GM12878 (cell line): ENCODE data around the gene ELK3. TPM values are rescaled to one million over a fixed set of nuclear protein-coding genes. Genes with fewer than 3 reads are reported as not detected.

Source experiments
- ATAC-seq: fragments of 200-7000 bp; cut with Tn5 transposase; 3 replicates; pipeline ENCODE4 v1.9.1; 2020; ENCODE audit warnings: mild to moderate bottlenecking, moderate library complexity
- BruUV-seq: library from RNA; stranded (reverse); fragments of 400-500 nt; replicated peaks from 2 replicates; lab custom pipeline; 2021; lab: Mats Ljungman, UMichigan
- CTCF ChIA-PET: fragments of 300-600 bp; sonication (Branson Sonifier 250); formaldehyde crosslinking; extraction: SDS; loops from one replicate; lab custom pipeline; 2021; ENCODE audit warnings: inconsistent platforms; lab: Yijun Ruan, JAX
- POLR2A ChIA-PET: fragments of 350-600 bp; formaldehyde crosslinking; extraction: SDS; loops from one replicate; lab custom pipeline; 2021; ENCODE audit warnings: inconsistent platforms; lab: Charles Lee
- RAD21 ChIA-PET: fragments of 300-600 bp; sonication (Branson Sonifier 250); formaldehyde crosslinking; loops from one replicate; lab custom pipeline; 2023; ENCODE audit warnings: antibody characterized with exemption; ENCODE audit not compliant: unreplicated experiment; lab: Charles Lee
- SMC1A ChIA-PET: fragments of 300-600 bp; sonication (Branson Sonifier 250); formaldehyde crosslinking; loops from one replicate; lab custom pipeline; 2023; ENCODE audit not compliant: unreplicated experiment, uncharacterized antibody; lab: Charles Lee
- DNase-seq: peaks from one replicate; pipeline ENCODE4 v3.0.0-alpha.2; 2011; ENCODE audit warnings: low read depth, low spot score
- FAIRE-seq: peaks from 3 replicates; lab custom pipeline; 2011; peaks lifted over from hg19 to GRCh38; lab: Jason Lieb, UNC
- H2AFZ ChIP-seq: 2 replicates; pipeline ENCODE4 v1.6.0; 2011; ENCODE audit warnings: low read depth, low read length, control low read depth; ENCODE audit not compliant: control insufficient read depth
- H3K27ac ChIP-seq: 2 replicates; pipeline ENCODE4 v1.5.1; 2011; ENCODE audit warnings: control low read depth; ENCODE audit not compliant: control insufficient read depth, insufficient read depth
- H3K27me3 ChIP-seq, 2 experiments: replicated peaks in 1 of 2; 2 replicates each; pipeline versions ENCODE4 v1.6.0 to v1.6.1; 2011; ENCODE audit warnings: low read length in 1 of 2; ENCODE audit not compliant: control insufficient read depth in 2 of 2, insufficient read depth in 2 of 2
- H3K36me3 ChIP-seq, 2 experiments: 2 replicates each; pipeline ENCODE4 v1.5.1; 2011; ENCODE audit warnings: low read length in 1 of 2; ENCODE audit not compliant: control insufficient read depth in 2 of 2, insufficient read depth in 2 of 2
- H3K4me1 ChIP-seq: 2 replicates; pipeline ENCODE4 v1.6.1; 2011; ENCODE audit warnings: mild to moderate bottlenecking, low read length, moderate library complexity, mixed read lengths; ENCODE audit not compliant: control insufficient read depth, insufficient read depth
- H3K4me2 ChIP-seq: 2 replicates; pipeline ENCODE4 v1.6.0; 2011; ENCODE audit warnings: control low read depth; ENCODE audit not compliant: control insufficient read depth, insufficient read depth
- H3K4me3 ChIP-seq: fragments of 200-600 bp; sonication (generic); 2 replicates; pipeline ENCODE4 v1.5.1; 2016
- H3K79me2 ChIP-seq: 2 replicates; pipeline ENCODE4 v1.6.0; 2011; ENCODE audit warnings: low read length; ENCODE audit not compliant: control insufficient read depth, insufficient read depth
- H3K9ac ChIP-seq: 2 replicates; pipeline ENCODE4 v1.8.0; 2011; ENCODE audit warnings: low read length, control low read depth, mixed read lengths; ENCODE audit not compliant: control insufficient read depth, insufficient read depth
- H3K9me3 ChIP-seq: replicated peaks from 3 replicates; pipeline ENCODE4 v1.5.1; 2011; ENCODE audit warnings: mild to moderate bottlenecking, low read length; ENCODE audit not compliant: control insufficient read depth, insufficient read depth
- H4K20me1 ChIP-seq: 2 replicates; pipeline ENCODE4 v1.6.0; 2011; ENCODE audit not compliant: control insufficient read depth, insufficient read depth
- CBX5 ChIP-seq: sonication (generic); IDR thresholded peaks from 2 replicates; pipeline ENCODE4 v1.6.1; 2016; ENCODE audit warnings: low read depth, moderate library complexity, mild to moderate bottlenecking, inconsistent platforms
- FOS ChIP-seq: IDR thresholded peaks from 3 replicates; pipeline ENCODE4 v1.6.1; 2011; ENCODE audit warnings: borderline replicate concordance; ENCODE audit not compliant: insufficient read length; ENCODE audit errors: extremely low read depth
- MYC ChIP-seq: IDR thresholded peaks from 2 replicates; pipeline ENCODE4 v1.6.1; 2011; ENCODE audit warnings: mild to moderate bottlenecking, low read length, moderate library complexity, inconsistent platforms; ENCODE audit not compliant: insufficient read depth, insufficient replicate concordance, insufficient read length, severe bottlenecking
- NFXL1 ChIP-seq: fragments of 450-650 bp; IDR thresholded peaks from 2 replicates; pipeline ENCODE4 v1.6.1; 2017; ENCODE audit warnings: antibody characterized with exemption, mild to moderate bottlenecking, borderline replicate concordance
- NFYB ChIP-seq: IDR thresholded peaks from 2 replicates; pipeline ENCODE4 v1.6.1; 2011; ENCODE audit warnings: low read depth, mild to moderate bottlenecking, low read length, improper control_type of control experiment, moderate library complexity; ENCODE audit not compliant: insufficient read depth
- POLR2AphosphoS5 ChIP-seq: IDR thresholded peaks from 2 replicates; pipeline ENCODE4 v1.6.1; 2011; ENCODE audit warnings: mild to moderate bottlenecking, low read length, inconsistent platforms
- RAD21 ChIP-seq: IDR thresholded peaks from 2 replicates; pipeline ENCODE4 v1.6.1; 2011; ENCODE audit warnings: mild to moderate bottlenecking, low read depth, low read length, moderate library complexity; ENCODE audit not compliant: insufficient read depth
- SIN3A ChIP-seq: IDR thresholded peaks from 2 replicates; pipeline ENCODE4 v1.6.1; 2012; ENCODE audit warnings: low read depth, low read length, improper control_type of control experiment
- SIX5 ChIP-seq: IDR thresholded peaks from 2 replicates; pipeline ENCODE4 v1.6.1; 2011; ENCODE audit warnings: mild to moderate bottlenecking, low read depth, low read length, moderate library complexity; ENCODE audit not compliant: severe bottlenecking
- TCF12 ChIP-seq: IDR thresholded peaks from 2 replicates; pipeline ENCODE4 v1.6.1; 2011; ENCODE audit warnings: low read depth, mild to moderate bottlenecking, low read length
- YBX1 ChIP-seq: fragments of 450-650 bp; IDR thresholded peaks from 2 replicates; pipeline ENCODE4 v1.6.1; 2016; ENCODE audit warnings: antibody characterized with exemption
- WGBS: methylation state at CpG from one replicate; pipeline ENCODE4 v1.1.6; 2016; ENCODE audit warnings: low lambda C conversion rate; ENCODE audit not compliant: insufficient replicate concordance, insufficient coverage; ENCODE audit errors: missing lambda C conversion rate; 5-methylcytosine and 5-hydroxymethylcytosine counted together
- in situ Hi-C: fragments of 300-500 bp; cut with MboI; formaldehyde crosslinking; loops from 9 replicates; pipeline ENCODE4 v1.14.3; 2018; ENCODE audit warnings: mixed read lengths
- intact Hi-C: fragments of 100-400 bp; cut with micrococcal nuclease; formaldehyde crosslinking; loops from one replicate; pipeline ENCODE4 v1.14.2; 2022; ENCODE audit not compliant: unreplicated experiment
- polyA plus RNA-seq, 11 experiments: library from polyadenylated mRNA; depleted of rRNA in 4 of 11; unstranded in 6 of 11; stranded (reverse) in 5 of 11; fragments of >200 nt; fragmentation: Nextera tagmentation in 4 of 11; fragmentation: Illumina TruSeq in 1 of 11; extraction: Ambion mirVana in 4 of 11; extraction: Trizol in 1 of 11; gene quantifications; 1 replicate in 1 of 11; 2 replicates in 10 of 11; pipeline versions ENCODE4 v1.2.1 to v1.2.3, GENCODE V29; 2011 to 2016; ENCODE audit warnings: inconsistent platforms in 2 of 11, missing spikeins in 2 of 11, low read depth in 1 of 11
- total RNA-seq, 4 experiments: library from RNA; depleted of rRNA in 3 of 4; stranded (reverse); fragments of >200 nt in 3 of 4; fragmentation: Illumina TruSeq in 1 of 4; extraction: Trizol in 1 of 4; gene quantifications; 2 replicates each; pipeline versions ENCODE4 v1.2.1 to v1.2.3, GENCODE V29; 2013 to 2021
- TF ChIP-seq, protein P1 (sequence below): IDR thresholded peaks from 2 replicates; pipeline ENCODE4 v1.6.1; 2012; ENCODE audit warnings: mild to moderate bottlenecking, low read depth, low read length
- TF ChIP-seq, protein P2 (sequence below): IDR thresholded peaks from 2 replicates; pipeline ENCODE4 v1.6.1; 2012; ENCODE audit warnings: low read depth, low read length, improper control_type of control experiment
- TF ChIP-seq, protein P3 (sequence below): fragments of 450-650 bp; IDR thresholded peaks from 2 replicates; pipeline ENCODE4 v1.6.1; 2017; ENCODE audit warnings: antibody characterized with exemption, mild to moderate bottlenecking, moderate library complexity

The ELK3 gene
- total and polyA plus RNA-seq, 10 of the 15 experiments (the other 5 are each of a cell fraction or from before 2014, with no cell fraction given), result 0.37 to 4.8 (median 0.88) TPM

DNA sequence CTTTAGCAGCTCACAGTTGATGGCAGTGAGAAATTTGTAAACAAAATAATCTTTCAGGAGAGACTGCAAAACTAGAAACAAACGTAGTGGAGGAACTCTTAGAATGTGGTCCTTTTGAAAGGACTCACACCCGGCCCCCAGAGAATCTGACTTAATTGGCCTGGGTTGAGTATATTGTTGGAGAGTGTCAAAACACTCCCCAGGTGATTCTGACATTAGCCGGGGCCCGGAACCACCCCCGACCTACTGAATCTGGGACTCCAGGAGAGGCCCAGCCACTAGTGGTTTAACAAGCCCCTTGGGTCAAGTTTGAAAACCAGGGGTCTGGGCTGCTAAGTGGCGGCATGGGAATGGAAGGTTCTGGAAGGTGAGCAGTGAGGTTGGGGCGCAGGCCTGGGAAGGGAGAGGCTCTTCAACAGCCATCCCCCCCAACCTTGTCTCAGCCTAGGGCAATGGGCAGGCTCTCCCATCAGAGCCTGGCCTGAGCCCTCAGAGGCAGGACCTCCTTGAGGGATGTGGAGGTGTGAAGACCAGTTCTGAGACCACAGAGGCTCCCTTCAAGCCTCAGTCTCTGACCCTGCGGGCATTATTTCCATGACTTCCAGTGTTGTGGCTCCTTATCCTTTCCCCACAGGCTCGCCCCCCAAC, 1.1 kb upstream of the ELK3 start:
- H3K9ac ChIP-seq, result no peak overlapping the region
- H3K4me2 ChIP-seq, result no peak overlapping the region
- H2AFZ ChIP-seq, result no peak overlapping the region
- DNase-seq (no peak), FAIRE-seq (no peak), ATAC-seq (no peak)
- RAD21 ChIA-PET, result no interaction called here
- no peak overlapping the region for H3K27ac ChIP-seq
- no peaks in the 10 kb centered on the region for H4K20me1 ChIP-seq
- CTCF ChIA-PET, result no interaction called here
- H3K27me3 ChIP-seq, result peaks cover 2 to 5% of the 10 kb centered on the region in 2 experiments
- H3K9me3 ChIP-seq, result peaks cover 2% of the 10 kb centered on the region; the same call in 2 of the 3 replicates
- peaks cover 26% of the 10 kb centered on the region for H3K4me1 ChIP-seq
- SMC1A ChIA-PET, result interaction anchor here (1.0 kb wide), 1 partner anchor 19 kb away, joined by 3 read pairs; no protein-coding TSS in a partner anchor
- H3K36me3 ChIP-seq, result no peaks in the 10 kb centered on the region
- peaks cover 3% of the 10 kb centered on the region; the same call in 1 of the 2 replicates for H3K79me2 ChIP-seq
- BruUV-seq, result no TSS peak
- in situ Hi-C loops (no loop called here), intact Hi-C loops (no loop called here)
- POLR2A ChIA-PET, result no interaction called here
- whole genome bisulfite sequencing, result 61% methylated on average over 9 of the region's 9 CpGs
- no peak overlapping the region for H3K4me3 ChIP-seq
- TF ChIP-seq YBX1 (no peak), POLR2AphosphoS5 (no peak), CBX5 (no peak), SIX5 (no peak), MYC (no peak), NFXL1 (no peak), NFYB (no peak), FOS (no peak), RAD21 (no peak), TCF12 (no peak), SIN3A (no peak)
- TF ChIP-seq, protein P1, sequence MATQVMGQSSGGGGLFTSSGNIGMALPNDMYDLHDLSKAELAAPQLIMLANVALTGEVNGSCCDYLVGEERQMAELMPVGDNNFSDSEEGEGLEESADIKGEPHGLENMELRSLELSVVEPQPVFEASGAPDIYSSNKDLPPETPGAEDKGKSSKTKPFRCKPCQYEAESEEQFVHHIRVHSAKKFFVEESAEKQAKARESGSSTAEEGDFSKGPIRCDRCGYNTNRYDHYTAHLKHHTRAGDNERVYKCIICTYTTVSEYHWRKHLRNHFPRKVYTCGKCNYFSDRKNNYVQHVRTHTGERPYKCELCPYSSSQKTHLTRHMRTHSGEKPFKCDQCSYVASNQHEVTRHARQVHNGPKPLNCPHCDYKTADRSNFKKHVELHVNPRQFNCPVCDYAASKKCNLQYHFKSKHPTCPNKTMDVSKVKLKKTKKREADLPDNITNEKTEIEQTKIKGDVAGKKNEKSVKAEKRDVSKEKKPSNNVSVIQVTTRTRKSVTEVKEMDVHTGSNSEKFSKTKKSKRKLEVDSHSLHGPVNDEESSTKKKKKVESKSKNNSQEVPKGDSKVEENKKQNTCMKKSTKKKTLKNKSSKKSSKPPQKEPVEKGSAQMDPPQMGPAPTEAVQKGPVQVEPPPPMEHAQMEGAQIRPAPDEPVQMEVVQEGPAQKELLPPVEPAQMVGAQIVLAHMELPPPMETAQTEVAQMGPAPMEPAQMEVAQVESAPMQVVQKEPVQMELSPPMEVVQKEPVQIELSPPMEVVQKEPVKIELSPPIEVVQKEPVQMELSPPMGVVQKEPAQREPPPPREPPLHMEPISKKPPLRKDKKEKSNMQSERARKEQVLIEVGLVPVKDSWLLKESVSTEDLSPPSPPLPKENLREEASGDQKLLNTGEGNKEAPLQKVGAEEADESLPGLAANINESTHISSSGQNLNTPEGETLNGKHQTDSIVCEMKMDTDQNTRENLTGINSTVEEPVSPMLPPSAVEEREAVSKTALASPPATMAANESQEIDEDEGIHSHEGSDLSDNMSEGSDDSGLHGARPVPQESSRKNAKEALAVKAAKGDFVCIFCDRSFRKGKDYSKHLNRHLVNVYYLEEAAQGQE, result no peak
- TF ChIP-seq, protein P2, sequence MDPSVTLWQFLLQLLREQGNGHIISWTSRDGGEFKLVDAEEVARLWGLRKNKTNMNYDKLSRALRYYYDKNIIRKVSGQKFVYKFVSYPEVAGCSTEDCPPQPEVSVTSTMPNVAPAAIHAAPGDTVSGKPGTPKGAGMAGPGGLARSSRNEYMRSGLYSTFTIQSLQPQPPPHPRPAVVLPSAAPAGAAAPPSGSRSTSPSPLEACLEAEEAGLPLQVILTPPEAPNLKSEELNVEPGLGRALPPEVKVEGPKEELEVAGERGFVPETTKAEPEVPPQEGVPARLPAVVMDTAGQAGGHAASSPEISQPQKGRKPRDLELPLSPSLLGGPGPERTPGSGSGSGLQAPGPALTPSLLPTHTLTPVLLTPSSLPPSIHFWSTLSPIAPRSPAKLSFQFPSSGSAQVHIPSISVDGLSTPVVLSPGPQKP, result no peak
- TF ChIP-seq, protein P3, sequence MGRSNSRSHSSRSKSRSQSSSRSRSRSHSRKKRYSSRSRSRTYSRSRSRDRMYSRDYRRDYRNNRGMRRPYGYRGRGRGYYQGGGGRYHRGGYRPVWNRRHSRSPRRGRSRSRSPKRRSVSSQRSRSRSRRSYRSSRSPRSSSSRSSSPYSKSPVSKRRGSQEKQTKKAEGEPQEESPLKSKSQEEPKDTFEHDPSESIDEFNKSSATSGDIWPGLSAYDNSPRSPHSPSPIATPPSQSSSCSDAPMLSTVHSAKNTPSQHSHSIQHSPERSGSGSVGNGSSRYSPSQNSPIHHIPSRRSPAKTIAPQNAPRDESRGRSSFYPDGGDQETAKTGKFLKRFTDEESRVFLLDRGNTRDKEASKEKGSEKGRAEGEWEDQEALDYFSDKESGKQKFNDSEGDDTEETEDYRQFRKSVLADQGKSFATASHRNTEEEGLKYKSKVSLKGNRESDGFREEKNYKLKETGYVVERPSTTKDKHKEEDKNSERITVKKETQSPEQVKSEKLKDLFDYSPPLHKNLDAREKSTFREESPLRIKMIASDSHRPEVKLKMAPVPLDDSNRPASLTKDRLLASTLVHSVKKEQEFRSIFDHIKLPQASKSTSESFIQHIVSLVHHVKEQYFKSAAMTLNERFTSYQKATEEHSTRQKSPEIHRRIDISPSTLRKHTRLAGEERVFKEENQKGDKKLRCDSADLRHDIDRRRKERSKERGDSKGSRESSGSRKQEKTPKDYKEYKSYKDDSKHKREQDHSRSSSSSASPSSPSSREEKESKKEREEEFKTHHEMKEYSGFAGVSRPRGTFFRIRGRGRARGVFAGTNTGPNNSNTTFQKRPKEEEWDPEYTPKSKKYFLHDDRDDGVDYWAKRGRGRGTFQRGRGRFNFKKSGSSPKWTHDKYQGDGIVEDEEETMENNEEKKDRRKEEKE, result no peak
